ENCODE data around the gene RERG.
"Not testable (repeated sequence)": the region's sequence is repeated elsewhere in the genome, so short reads cannot be mapped to it uniquely, and the experiment has no call there.

The RERG gene

DNA sequence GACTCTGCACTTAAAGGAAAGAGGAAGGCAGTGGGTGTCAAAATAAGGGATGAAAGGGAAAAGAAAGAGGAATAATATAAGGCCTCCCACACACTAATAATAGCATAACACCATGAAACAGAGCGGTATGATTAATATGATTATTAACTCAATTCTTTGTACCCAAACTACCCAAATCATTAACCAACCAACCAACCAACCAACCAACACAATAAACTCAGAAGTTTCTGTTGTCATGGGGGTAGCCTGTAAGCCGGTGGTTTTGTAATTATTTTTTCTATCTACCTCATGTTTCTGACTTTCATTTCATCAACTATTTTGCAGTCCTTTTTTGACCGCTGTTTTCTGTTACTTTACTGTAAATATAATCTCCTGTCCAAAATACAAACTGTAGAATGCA lies 105.8 kb downstream of the RERG start:
- H3K4me3 ChIP-seq (replicated peaks; ENCODE audit: low read depth, low read length) = no peak overlapping the region
- TF ChIP-seq, protein P1, sequence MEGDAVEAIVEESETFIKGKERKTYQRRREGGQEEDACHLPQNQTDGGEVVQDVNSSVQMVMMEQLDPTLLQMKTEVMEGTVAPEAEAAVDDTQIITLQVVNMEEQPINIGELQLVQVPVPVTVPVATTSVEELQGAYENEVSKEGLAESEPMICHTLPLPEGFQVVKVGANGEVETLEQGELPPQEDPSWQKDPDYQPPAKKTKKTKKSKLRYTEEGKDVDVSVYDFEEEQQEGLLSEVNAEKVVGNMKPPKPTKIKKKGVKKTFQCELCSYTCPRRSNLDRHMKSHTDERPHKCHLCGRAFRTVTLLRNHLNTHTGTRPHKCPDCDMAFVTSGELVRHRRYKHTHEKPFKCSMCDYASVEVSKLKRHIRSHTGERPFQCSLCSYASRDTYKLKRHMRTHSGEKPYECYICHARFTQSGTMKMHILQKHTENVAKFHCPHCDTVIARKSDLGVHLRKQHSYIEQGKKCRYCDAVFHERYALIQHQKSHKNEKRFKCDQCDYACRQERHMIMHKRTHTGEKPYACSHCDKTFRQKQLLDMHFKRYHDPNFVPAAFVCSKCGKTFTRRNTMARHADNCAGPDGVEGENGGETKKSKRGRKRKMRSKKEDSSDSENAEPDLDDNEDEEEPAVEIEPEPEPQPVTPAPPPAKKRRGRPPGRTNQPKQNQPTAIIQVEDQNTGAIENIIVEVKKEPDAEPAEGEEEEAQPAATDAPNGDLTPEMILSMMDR (IDR thresholded peaks at IDR 0.05; ENCODE audit: insufficient read depth, low read length, poor library complexity, severe bottlenecking) = no peak
- no peaks in the 10 kb centered on the region for H3K27me3 ChIP-seq (replicated peaks; ENCODE audit: control insufficient read depth, insufficient read depth, low read length)
- no peaks in the 10 kb centered on the region for H3K36me3 ChIP-seq (ENCODE audit: control insufficient read depth, insufficient read depth, low read length)
- no peak for DNase-seq (ENCODE audit: extremely low read depth, insufficient read length)

DNA sequence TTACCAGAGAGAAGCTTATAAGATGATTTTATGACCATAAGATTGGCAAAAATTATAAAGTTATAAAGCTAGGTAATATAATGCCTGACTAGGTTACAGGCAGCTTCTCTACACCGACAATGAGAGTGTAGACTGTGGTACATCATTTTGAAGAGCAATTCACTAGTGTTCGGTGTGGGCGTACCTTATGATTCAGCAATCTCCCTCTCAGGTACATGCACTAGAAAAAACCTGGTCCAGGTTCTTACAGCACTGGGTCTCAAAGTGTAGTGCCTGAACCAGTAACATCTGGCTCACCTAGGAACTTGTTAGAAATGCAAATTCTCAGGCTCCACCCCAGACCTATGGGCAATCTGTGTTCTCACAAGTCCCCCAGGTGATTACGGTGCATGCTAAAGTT lies 106.7 kb downstream of the RERG start:
- TF ChIP-seq, protein P1 (IDR thresholded peaks at IDR 0.05; ENCODE audit: insufficient read depth, low read length, poor library complexity, severe bottlenecking) = no peak
- H3K36me3 ChIP-seq (ENCODE audit: control insufficient read depth, insufficient read depth, low read length) = no peaks in the 10 kb centered on the region
- no peaks in the 10 kb centered on the region for H3K27me3 ChIP-seq (replicated peaks; ENCODE audit: control insufficient read depth, insufficient read depth, low read length)
- DNase-seq (ENCODE audit: extremely low read depth, insufficient read length) = no peak
- H3K4me3 ChIP-seq (replicated peaks; ENCODE audit: low read depth, low read length) = no peak overlapping the region

DNA sequence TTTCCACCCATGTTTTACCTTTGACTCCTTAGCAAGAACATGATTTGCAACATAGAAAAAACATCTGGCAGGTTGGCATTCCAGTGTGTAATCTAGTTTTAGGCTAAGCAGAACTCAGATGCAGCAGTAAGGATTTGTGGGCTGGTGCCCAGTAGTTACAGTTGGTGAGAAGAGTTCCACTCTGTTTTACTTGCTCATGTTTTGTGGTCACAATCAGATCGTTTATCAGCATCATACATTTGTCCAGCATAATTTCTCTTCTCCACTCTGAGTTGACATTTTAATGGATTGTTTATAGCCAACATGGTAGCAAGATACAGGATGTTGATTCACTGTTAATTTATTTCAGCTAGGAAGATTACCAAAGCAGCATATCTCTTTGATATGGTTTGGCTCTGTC lies 128.4 kb downstream of the RERG start:
- TF ChIP-seq, protein P1 (IDR thresholded peaks at IDR 0.05; ENCODE audit: insufficient read depth, low read length, poor library complexity, severe bottlenecking) = no peak
- no peak overlapping the region for H3K4me3 ChIP-seq (replicated peaks; ENCODE audit: low read depth, low read length)
- H3K27me3 ChIP-seq (replicated peaks; ENCODE audit: control insufficient read depth, insufficient read depth, low read length) = no peaks in the 10 kb centered on the region
- no peak for DNase-seq (ENCODE audit: extremely low read depth, insufficient read length)
- H3K36me3 ChIP-seq (ENCODE audit: control insufficient read depth, insufficient read depth, low read length) = no peaks in the 10 kb centered on the region

DNA sequence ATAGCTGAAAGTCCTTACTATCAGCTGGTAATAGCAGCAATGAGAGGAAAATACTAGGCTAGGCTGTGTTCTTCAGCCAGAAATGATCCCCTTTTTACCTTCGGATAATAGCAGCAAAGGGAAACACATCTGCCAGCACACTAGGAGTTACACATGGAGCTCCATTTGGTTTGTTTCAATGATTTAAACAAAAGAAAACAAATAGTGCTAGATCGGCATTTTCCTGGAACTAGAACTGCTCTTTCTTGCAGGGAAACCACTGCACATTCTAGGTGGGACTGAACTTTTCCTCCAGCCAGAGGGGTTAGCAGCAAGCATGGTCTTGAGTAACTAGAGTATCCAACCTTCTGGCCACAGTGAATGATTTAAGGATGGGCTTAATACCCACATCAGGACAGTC lies 130.8 kb downstream of the RERG start:
- no peak for DNase-seq (ENCODE audit: extremely low read depth, insufficient read length)
- TF ChIP-seq, protein P1 (IDR thresholded peaks at IDR 0.05; ENCODE audit: insufficient read depth, low read length, poor library complexity, severe bottlenecking) = no peak
- no peaks in the 10 kb centered on the region for H3K27me3 ChIP-seq (replicated peaks; ENCODE audit: control insufficient read depth, insufficient read depth, low read length)
- no peak overlapping the region for H3K4me3 ChIP-seq (replicated peaks; ENCODE audit: low read depth, low read length)
- no peaks in the 10 kb centered on the region for H3K36me3 ChIP-seq (ENCODE audit: control insufficient read depth, insufficient read depth, low read length)

DNA sequence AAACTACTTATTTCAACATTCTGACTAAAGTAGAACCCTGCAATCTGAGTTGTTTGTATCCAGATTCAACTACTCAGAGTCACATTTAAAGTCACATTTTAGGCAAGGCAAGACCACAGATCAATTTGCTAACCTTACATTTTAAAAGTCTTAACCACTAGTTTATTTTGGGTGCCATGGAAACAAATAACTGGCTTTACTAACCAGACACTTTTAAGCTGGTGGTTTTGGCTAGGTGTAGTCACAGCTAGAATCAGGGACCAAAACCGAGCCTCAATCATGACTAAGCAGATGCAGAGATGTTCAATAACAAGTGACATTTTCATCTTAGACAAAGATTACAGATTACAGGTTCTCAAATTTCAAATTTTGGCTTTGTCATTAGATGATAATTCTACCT lies 133.1 kb downstream of the RERG start:
- DNase-seq (ENCODE audit: extremely low read depth, insufficient read length) = no peak
- no peaks in the 10 kb centered on the region for H3K36me3 ChIP-seq (ENCODE audit: control insufficient read depth, insufficient read depth, low read length)
- H3K4me3 ChIP-seq (replicated peaks; ENCODE audit: low read depth, low read length) = no peak overlapping the region
- TF ChIP-seq, protein P1 (IDR thresholded peaks at IDR 0.05; ENCODE audit: insufficient read depth, low read length, poor library complexity, severe bottlenecking) = no peak
- no peaks in the 10 kb centered on the region for H3K27me3 ChIP-seq (replicated peaks; ENCODE audit: control insufficient read depth, insufficient read depth, low read length)

DNA sequence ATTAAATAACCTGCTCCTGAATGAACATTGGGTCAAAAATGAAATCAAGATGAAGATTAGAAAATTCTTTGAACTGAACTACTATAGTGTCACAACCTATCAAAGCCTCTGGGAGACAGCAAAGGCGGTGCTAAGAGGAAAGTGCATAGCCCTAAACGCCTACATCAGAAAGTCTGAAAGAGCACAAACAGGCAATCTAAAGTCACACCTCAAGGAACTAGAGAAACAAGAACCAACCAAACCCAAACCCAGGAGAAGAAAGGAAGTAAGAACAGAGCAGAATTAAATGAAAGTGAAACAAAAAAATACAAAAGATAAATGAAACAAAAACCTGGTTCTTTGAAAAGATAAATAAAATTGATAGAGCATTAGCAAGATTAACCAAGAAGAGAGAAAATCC lies 143.5 kb downstream of the RERG start:
- H3K36me3 ChIP-seq (ENCODE audit: control insufficient read depth, insufficient read depth, low read length); H3K4me3 ChIP-seq (replicated peaks; ENCODE audit: low read depth, low read length); H3K27me3 ChIP-seq (replicated peaks; ENCODE audit: control insufficient read depth, insufficient read depth, low read length); DNase-seq (ENCODE audit: extremely low read depth, insufficient read length): not testable (repeated sequence)
